ENCODE measurements around the gene MGAT3.
"Not testable (repeated sequence)": the region's sequence is repeated elsewhere in the genome, so short reads cannot be mapped to it uniquely, and the experiment has no call there.

MGAT3 gene

GRCh38 chr22:39494471-39495120 lies 37.8 kb downstream of the MGAT3 start:
- no peak for DNase-seq

GRCh38 chr22:39496131-39496838 lies 39.5 kb downstream of the MGAT3 start:
- peak; percentile 43 for DNase-seq

- DNase-seq: no peak
These were observed 40.6 kb downstream of the MGAT3 start for GRCh38 chr22:39497429-39497828.

- peak; percentile 97 for DNase-seq
These were observed 41.6 kb downstream of the MGAT3 start for GRCh38 chr22:39498368-39498767.

GRCh38 chr22:39498802-39499201 lies 42.0 kb downstream of the MGAT3 start:
- DNase-seq: peak; percentile 64

- DNase-seq: no peak
These were observed 43.3 kb downstream of the MGAT3 start for GRCh38 chr22:39500101-39500500.

GRCh38 chr22:39501644-39502108 lies 44.9 kb downstream of the MGAT3 start:
- DNase-seq: no peak

- peak; percentile 90 for DNase-seq
These were observed 45.4 kb downstream of the MGAT3 start, which contains the start of gene MIEF1 for GRCh38 chr22:39502109-39502788. MIEF1 (plus strand) TSS chr22:39502290; CDS start chr22:39511295, 9,005 bp downstream.

GRCh38 chr22:39502789-39503409 lies 46.1 kb downstream of the MGAT3 start:
- no peak for DNase-seq

- no peak for DNase-seq
These were observed 46.8 kb downstream of the MGAT3 start for GRCh38 chr22:39503630-39504029.

- DNase-seq: no peak
These were observed 47.3 kb downstream of the MGAT3 start for GRCh38 chr22:39504071-39504470.

- DNase-seq: not testable (repeated sequence)
These were observed 50.2 kb downstream of the MGAT3 start for GRCh38 chr22:39507021-39507420.

- no peak for DNase-seq
These were observed 51.6 kb downstream of the MGAT3 start for GRCh38 chr22:39508393-39508792.

- no peak for DNase-seq
These were observed 53.8 kb downstream of the MGAT3 start for GRCh38 chr22:39510529-39511149.

- no peak for DNase-seq
These were observed 54.4 kb downstream of the MGAT3 start for GRCh38 chr22:39511226-39511625.

- DNase-seq: no peak
These were observed 55.2 kb downstream of the MGAT3 start for GRCh38 chr22:39512026-39512425.

GRCh38 chr22:39513791-39514190 lies 57.0 kb downstream of the MGAT3 start:
- DNase-seq: no peak

- no peak for DNase-seq
These were observed 57.7 kb downstream of the MGAT3 start for GRCh38 chr22:39514373-39514973.

GRCh38 chr22:39515266-39516050 lies 58.6 kb downstream of the MGAT3 start:
- no peak for DNase-seq

GRCh38 chr22:39517470-39517869 lies 60.7 kb downstream of the MGAT3 start:
- no peak for DNase-seq

- DNase-seq: no peak
These were observed 61.5 kb downstream of the MGAT3 start for GRCh38 chr22:39518144-39518786.
